ENCODE results near the gene YTHDF1. TPM values are rescaled to one million over a fixed set of nuclear protein-coding genes. Genes with fewer than 3 reads are reported as not detected.

YTHDF1 gene
- polyA plus RNA-seq, 2 of the 4 experiments (the other 2 are of a cell fraction): 31.8 to 37.9 TPM

DNA sequence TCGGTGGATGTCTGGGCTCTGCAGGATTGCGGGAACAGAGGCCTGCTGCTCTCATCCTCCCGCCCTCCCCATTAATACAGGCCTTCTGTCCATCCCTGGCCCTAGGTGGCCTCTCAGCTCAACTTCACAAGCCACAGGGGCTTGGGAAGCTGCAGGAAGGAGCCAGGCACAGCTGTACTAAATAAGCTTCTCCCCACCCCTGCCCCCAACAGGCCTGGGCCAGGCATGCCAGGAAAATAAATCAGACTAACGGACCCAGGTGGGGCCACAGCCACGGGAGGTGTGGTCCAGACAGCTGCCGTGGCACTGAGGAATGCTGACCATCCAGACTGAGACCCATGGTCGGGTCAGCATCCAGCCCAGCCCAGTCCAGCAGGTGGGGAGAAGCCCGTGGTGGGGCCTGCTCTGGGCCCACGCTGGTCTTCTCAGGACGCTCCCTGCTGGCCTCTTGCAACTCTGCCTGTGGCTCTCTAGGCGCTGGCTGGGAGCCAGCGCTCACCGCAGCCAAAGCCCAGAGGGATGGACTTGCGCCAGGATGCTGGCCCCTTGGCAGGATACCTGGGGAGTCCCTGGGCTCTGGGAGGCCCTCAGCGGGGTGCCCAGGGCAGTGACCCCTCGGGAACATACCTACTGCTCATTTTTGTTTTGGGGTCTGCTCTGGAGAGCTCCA lies 8.6 kb upstream of the YTHDF1 start (continued):
- 0 out of 2 replicates have a peak, but pooled peaks have one; percentile 14 for TF ChIP-seq MAZ (IDR thresholded peaks at IDR 0.05; ENCODE audit: borderline replicate concordance, low read depth, low read length)
- TF ChIP-seq TFCP2L1 (CRISPR knock-in tag; IDR thresholded peaks at IDR 0.05): no peak
- peak; percentile 55; the same call in 1 of the 2 replicates for TF ChIP-seq EHF (CRISPR knock-in tag; IDR thresholded peaks at IDR 0.05)
- TF ChIP-seq RAD21 (conservative IDR thresholded peaks at IDR 0.05 in 1 of 2, IDR thresholded peaks at IDR 0.05 in 1 of 2): peak; percentile 8 to 51; a peak in 4 of 5 replicates
- no peak for TF ChIP-seq SREBF2 (IDR thresholded peaks at IDR 0.05)
- no peak for TF ChIP-seq EHMT2 (IDR thresholded peaks at IDR 0.05; ENCODE audit: low read depth)
- TF ChIP-seq NR3C1 (IDR thresholded peaks at IDR 0.05): no peak
- TF ChIP-seq, protein P1, sequence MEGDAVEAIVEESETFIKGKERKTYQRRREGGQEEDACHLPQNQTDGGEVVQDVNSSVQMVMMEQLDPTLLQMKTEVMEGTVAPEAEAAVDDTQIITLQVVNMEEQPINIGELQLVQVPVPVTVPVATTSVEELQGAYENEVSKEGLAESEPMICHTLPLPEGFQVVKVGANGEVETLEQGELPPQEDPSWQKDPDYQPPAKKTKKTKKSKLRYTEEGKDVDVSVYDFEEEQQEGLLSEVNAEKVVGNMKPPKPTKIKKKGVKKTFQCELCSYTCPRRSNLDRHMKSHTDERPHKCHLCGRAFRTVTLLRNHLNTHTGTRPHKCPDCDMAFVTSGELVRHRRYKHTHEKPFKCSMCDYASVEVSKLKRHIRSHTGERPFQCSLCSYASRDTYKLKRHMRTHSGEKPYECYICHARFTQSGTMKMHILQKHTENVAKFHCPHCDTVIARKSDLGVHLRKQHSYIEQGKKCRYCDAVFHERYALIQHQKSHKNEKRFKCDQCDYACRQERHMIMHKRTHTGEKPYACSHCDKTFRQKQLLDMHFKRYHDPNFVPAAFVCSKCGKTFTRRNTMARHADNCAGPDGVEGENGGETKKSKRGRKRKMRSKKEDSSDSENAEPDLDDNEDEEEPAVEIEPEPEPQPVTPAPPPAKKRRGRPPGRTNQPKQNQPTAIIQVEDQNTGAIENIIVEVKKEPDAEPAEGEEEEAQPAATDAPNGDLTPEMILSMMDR (IDR thresholded peaks at IDR 0.05): peak; percentile 38
- TF ChIP-seq, protein P2, sequence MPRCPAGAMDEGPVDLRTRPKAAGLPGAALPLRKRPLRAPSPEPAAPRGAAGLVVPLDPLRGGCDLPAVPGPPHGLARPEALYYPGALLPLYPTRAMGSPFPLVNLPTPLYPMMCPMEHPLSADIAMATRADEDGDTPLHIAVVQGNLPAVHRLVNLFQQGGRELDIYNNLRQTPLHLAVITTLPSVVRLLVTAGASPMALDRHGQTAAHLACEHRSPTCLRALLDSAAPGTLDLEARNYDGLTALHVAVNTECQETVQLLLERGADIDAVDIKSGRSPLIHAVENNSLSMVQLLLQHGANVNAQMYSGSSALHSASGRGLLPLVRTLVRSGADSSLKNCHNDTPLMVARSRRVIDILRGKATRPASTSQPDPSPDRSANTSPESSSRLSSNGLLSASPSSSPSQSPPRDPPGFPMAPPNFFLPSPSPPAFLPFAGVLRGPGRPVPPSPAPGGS (IDR thresholded peaks at IDR 0.05): no peak
- TF ChIP-seq MAFK (IDR thresholded peaks at IDR 0.05; ENCODE audit: partially characterized antibody): no peak
- TF ChIP-seq, protein P3, sequence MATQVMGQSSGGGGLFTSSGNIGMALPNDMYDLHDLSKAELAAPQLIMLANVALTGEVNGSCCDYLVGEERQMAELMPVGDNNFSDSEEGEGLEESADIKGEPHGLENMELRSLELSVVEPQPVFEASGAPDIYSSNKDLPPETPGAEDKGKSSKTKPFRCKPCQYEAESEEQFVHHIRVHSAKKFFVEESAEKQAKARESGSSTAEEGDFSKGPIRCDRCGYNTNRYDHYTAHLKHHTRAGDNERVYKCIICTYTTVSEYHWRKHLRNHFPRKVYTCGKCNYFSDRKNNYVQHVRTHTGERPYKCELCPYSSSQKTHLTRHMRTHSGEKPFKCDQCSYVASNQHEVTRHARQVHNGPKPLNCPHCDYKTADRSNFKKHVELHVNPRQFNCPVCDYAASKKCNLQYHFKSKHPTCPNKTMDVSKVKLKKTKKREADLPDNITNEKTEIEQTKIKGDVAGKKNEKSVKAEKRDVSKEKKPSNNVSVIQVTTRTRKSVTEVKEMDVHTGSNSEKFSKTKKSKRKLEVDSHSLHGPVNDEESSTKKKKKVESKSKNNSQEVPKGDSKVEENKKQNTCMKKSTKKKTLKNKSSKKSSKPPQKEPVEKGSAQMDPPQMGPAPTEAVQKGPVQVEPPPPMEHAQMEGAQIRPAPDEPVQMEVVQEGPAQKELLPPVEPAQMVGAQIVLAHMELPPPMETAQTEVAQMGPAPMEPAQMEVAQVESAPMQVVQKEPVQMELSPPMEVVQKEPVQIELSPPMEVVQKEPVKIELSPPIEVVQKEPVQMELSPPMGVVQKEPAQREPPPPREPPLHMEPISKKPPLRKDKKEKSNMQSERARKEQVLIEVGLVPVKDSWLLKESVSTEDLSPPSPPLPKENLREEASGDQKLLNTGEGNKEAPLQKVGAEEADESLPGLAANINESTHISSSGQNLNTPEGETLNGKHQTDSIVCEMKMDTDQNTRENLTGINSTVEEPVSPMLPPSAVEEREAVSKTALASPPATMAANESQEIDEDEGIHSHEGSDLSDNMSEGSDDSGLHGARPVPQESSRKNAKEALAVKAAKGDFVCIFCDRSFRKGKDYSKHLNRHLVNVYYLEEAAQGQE (IDR thresholded peaks at IDR 0.05): no peak

DNA sequence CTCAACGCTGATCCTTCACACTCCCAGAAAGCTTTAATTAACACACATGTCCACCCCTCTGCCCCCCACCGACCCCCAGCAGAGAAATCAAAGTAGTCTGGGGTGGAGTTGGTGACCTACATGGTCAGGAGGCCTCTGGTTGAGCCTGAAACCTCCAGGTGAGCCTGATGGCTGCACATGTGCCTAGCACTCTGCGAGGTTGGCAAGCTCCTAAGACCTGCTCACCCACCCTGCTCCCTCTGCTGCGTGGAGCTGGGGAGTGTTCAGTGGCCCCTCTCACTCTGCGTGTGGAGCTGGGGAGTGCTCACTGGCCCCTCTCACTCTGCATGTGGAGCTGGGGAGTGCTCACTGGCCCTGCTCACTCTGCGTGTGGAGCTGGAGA lies 7.9 kb upstream of the YTHDF1 start:
- peak overlapping the region; percentile 64 for H3K4me2 ChIP-seq
- ATAC-seq: peak in 1 of 2 experiments; percentile 40; a peak in 2 of 6 replicates
- H3K4me3 ChIP-seq: no peak overlapping the region
- DNase-seq (ENCODE audit: low read depth in 1 of 2, low spot score in 1 of 2): no peak
- no peak for TF ChIP-seq HEYL (CRISPR knock-in tag; IDR thresholded peaks at IDR 0.05)
- TF ChIP-seq, protein P4, sequence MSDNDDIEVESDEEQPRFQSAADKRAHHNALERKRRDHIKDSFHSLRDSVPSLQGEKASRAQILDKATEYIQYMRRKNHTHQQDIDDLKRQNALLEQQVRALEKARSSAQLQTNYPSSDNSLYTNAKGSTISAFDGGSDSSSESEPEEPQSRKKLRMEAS (IDR thresholded peaks at IDR 0.05): peak; percentile 11; the same call in 1 of the 2 replicates
- no peak for TF ChIP-seq CHD2 (IDR thresholded peaks at IDR 0.05; ENCODE audit: low read length, partially characterized antibody)
- no peak for TF ChIP-seq POLR2AphosphoS2 (conservative IDR thresholded peaks at IDR 0.05; ENCODE audit: low read length)
- H3K9me3 ChIP-seq: no peaks in the 10 kb centered on the region
- H3K27ac ChIP-seq: peak overlapping the region; percentile 89 to 99
- WGBS (ENCODE audit: missing lambda C conversion rate): 55% methylated on average over 5 of the region's 6 CpGs
- ChIA-PET CTCF (interaction anchor here (0.6 to 7.2 kb wide), 45 partner anchors 10 to 1170 kb away, joined by 3 to 401 read pairs (median 7); partner anchors contain the start of genes ARFGAP1, BIRC7, COL20A1 and NKAIN4), POLR2A (interaction anchor here (1.0 to 2.2 kb wide), 7 partner anchors 9 to 56 kb away, joined by 3 to 14 read pairs (median 7); partner anchors contain the start of genes ARFGAP1, BIRC7 and YTHDF1)
- FAIRE-seq: no peak
- H3K4me1 ChIP-seq: peaks cover 48% of the 10 kb centered on the region
